Raji (cell line): ENCODE results near the gene ZBTB24.

Experiments used
- POLR2A ChIP-seq: IDR thresholded peaks from 2 replicates; pipeline ENCODE4 v1.6.1; 2011; ENCODE audit warnings: low read depth, low read length, control low read depth; ENCODE audit not compliant: insufficient read depth

Gene ZBTB24

DNA sequence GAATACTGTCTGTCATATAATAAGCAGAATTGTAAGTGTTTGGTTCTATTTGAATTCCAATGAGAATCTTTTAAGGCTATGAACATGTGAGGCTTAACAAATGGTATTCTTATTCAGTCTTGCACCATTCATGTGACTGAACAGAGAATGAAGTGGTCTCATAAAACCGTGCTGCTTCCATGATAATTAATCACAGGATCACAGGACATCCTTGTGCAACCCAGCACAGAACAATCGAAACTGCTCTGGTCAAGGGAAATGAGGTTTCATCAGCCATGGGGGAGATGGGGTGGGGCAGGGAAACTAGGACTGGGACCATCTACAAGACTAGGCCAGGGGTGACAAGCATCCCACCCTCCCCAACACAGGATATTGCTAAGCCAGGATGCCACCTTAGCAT, 48.6 kb downstream of the ZBTB24 start:
- no peak for TF ChIP-seq POLR2A

- no peak for TF ChIP-seq POLR2A
Measured at GRCh38 chr6:109429496-109429895, 53.5 kb downstream of the ZBTB24 start.

DNA sequence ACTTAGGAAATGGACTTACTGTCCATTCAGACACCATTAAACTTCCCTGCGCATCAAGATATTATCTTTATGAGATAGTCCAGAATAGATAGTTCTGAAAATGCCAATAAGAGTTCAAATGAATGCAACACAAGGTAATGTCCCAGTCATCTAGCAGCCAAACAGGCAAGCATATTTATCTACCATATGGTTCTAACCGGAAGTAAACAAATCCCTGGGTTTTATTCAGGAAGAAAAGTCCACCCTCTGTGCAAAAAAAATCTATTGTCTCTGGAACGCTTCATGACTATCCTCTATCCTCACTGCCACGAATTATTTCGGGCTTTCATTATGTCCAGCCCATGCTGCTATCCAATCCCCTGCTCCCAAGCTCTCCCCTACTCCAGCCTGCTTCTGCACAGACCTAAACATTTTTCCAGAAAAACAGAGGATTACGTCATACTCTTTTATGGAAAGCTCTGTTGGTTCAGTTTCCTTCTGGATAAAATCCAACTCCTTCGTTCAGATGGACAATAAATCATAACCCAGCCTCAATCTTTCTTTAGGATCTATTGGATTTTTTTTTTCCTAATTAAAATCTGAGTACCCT, 54.0 kb downstream of the ZBTB24 start:
- no peak for TF ChIP-seq POLR2A

DNA sequence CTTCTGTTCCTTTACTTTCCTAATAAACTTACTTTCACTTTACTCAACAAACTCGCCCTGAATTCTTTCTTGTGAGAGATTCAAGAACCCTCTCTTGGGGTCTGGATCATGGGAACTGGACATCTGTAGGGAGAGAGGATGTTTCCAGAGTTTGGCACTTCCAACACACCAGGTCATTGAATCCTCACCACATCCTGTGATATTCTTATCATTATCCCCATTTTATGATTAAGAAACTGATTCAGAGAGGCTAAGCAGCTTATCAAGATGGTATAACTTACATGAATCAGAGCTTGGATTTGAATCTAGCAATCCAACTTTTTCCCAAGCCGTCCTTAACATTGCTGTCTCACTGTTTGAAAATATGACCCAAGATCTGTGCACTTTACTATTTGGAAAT, 58.1 kb downstream of the ZBTB24 start:
- TF ChIP-seq POLR2A: no peak

DNA sequence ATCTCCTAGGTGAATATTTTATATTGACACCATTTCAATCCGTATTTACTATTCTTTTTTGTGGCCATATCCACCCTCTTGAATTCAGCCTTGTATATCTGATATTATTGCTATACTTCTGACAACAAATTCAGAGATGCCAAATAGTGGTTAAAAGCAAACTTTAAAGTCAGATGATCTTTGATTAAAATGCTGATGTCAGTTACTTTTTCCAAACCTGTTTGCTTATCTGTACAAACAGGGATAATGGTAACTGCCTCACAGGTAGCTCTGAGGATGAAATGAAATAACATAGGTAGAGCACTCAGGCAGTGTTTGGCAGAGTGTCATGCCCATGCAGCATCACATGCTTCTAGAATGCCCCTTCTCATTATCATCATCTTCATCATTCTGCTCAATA, 61.8 kb downstream of the ZBTB24 start:
- no peak for TF ChIP-seq POLR2A

GRCh38 chr6:109420751-109421150, 62.3 kb downstream of the ZBTB24 start:
- TF ChIP-seq POLR2A: no peak

DNA sequence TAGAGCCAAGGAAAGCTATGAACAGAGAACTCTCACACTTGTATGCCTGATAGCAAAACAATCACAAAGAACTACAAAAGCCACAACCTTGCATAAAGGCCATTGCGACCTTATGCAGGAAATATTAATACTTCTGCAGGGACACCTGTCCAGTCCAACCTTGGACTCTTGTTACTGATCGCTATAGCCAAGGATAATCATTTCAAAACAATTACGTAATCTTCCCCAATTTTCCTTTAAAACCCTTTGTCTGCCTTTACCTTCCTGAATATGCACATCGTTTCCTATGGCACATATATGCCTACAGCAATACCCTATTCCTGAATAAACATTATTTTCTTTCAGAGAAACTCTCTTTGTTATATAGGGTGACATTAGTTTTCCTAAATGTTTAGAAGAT, 65.4 kb downstream of the ZBTB24 start:
- TF ChIP-seq POLR2A: no peak
